ENCODE measurements around the gene SMDT1.
A peak's percentile ranks its signal among the peaks of the same experiment; 100 is the strongest.
"Not testable (repeated sequence)": the region's sequence is repeated elsewhere in the genome, so short reads cannot be mapped to it uniquely, and the experiment has no call there.

Gene SMDT1

DNA sequence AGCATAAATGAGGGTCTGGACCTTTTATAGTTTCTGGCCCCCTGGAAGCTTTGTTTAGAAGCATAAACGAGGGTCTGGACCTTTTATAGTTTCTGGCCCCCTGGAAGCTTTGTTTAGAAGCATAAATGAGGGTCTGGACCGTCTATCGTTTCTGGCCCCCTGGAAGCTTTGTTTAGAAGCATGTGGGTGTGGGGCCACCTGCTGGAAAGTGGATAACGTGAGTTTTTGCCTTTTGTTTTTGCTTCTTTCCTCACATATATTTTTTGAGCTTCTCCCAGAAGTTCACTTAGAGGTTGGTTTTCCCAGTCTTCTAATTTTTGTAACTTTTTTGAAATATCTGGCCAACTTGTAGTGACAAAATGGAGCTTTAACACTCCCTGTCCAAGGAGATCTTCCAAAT, 33.3 kb downstream of the SMDT1 start:
- DNase-seq: not testable (repeated sequence)

DNA sequence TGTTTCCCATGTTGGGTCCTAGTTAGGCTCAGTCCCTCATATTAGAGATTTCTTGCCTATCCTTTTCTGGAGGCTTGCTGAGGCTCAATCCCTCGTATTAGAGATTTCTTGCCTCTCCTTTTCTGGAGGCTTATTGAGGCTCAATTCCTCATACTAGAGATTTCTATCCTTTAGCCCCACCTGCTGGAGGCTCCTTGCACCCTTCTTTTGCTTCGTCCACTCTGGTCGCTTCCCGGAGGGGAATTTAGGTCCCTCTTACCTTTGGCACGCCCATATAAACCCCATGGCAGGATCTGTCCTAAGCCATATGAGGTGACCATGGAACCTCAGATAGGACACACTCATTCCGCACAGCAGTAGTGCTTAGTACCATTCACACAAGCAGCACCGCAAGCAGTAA, 35.2 kb downstream of the SMDT1 start:
- no peak for DNase-seq

- DNase-seq: not testable (repeated sequence)
Observed at GRCh38 chr22:42115420-42115830, 35.9 kb downstream of the SMDT1 start.

- DNase-seq: no peak
Observed at GRCh38 chr22:42116848-42117424, 37.4 kb downstream of the SMDT1 start.

- peak; percentile 71 for DNase-seq
Observed at GRCh38 chr22:42120231-42121021, 40.9 kb downstream of the SMDT1 start.

DNA sequence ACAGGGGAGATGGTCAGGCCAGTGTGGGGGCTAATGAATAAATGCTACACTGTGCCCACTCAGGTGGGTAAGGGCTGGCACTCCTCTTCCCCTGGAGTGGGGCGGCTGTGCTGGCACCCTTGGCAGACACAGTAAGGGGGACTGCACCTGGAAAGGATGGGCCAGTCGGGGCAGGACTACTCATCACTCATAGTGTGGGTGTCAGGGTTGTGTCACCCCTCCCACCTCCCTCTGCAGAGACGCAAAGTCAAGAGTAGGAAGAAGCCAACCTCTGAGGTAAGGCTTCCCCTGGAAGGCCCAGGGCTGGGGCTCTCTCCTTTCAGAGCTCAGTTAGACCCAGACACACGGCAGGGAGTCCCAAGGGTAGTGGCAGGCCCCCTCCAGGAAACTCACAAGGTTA, 44.0 kb downstream of the SMDT1 start:
- not testable (repeated sequence) for DNase-seq

- DNase-seq: no peak
Observed at GRCh38 chr22:42127606-42128005, 48.1 kb downstream of the SMDT1 start.

GRCh38 chr22:42128007-42128406, 48.5 kb downstream of the SMDT1 start:
- not testable (repeated sequence) for DNase-seq

DNA sequence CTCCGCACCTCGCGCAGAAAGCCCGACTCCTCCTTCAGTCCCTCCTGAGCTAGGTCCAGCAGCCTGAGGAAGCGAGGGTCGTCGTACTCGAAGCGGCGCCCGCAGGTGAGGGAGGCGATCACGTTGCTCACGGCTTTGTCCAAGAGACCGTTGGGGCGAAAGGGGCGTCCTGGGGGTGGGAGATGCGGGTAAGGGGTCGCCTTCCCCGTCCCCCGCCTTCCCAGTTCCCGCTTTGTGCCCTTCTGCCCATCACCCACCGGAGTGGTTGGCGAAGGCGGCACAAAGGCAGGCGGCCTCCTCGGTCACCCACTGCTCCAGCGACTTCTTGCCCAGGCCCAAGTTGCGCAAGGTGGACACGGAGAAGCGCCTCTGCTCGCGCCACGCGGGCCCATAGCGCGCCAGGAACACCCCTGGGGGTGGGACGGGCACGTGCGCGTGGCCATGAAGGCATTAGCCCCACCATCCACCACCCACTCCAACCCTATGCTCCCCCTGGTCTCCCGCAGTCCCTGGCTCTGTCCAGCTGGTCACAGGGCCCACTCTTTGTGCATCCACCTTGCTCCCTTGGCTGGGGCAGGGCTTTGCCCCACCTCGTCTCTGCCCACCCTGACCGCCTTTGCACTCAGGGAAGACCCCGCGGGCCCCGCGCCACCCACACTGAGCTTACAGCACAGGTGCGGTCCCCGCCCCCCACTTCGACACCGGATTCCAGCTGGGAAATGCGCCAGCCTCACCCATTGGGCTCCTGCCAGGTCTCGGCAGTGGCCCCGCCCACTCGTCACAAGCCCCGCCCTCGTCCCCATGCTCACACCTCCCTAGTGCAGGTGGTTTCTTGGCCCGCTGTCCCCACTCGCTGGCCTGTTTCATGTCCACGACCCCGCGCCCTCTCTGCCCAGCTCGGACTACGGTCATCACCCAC, 49.5 kb downstream of the SMDT1 start:
- DNase-seq: not testable (repeated sequence)

DNA sequence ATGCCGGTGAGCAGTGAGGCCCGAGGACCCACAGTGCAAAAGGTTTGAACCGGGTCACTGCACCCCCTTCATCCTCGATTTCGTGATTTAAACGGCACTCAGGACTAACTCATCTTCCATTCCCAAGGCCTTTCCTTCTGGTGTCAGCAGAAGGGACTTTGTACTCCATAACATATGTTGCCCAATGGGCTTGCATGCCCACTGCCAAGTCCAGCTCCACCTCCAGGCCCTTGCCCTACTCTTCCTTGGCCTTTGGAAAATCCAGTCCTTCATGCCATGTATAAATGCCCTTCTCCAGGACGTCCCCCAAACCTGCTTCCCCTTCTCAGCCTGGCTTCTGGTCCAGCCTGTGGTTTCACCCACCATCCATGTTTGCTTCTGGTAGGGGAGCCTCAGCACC, 50.7 kb downstream of the SMDT1 start:
- not testable (repeated sequence) for DNase-seq

GRCh38 chr22:42130639-42131431, 51.3 kb downstream of the SMDT1 start, which contains the start of gene CYP2D6:
TSS of gene CYP2D6 (minus strand) at chr22:42130810. CDS start at chr22:42130791, 19 bp downstream.
- not testable (repeated sequence) for DNase-seq

DNA sequence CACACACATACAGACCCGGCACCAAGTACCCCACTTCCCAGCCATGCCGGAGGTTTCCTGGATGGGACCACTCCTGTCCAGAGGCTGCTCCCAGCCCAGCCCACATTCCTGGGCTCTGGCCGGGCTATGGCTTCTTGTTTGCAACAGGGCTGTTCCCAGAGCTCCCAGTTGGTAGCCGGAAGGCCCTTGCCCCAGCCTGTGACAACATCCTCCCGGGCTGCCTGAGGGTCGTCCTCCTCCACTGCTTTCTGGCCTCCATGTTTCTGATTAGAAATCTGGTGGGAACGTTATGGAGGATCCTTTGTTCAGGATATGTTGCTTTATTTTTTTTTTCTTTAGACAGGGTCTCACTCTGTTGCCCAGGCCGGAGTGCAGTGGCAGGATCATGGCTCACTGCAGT, 52.1 kb downstream of the SMDT1 start:
- DNase-seq: no peak

DNA sequence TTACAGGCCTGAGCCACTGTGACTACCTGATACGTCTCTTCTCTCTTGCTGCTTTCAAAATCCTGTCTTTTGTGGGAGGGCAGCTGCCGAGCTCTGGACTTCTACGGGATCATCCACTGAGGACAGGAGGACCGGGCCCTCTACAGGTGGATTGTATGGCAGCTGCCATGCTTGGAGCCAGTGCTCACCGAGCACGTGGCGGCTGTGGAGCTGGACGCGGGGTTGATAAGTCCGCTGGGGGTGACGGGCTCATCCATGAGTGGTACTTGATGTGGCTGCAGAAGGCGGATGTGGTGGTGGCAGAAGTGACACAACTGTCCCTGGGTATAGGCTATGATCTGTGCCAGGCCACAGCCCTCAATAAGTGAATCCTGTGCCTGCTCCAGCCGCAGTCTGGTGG, 53.0 kb downstream of the SMDT1 start:
- no peak for DNase-seq

Measured in central memory CD4-positive, alpha-beta T cell (primary cell).